Skeletal muscle cell (primary cell): Measurements from ENCODE around the gene HDHD2.

Source experiments
- DNase-seq: peaks from one replicate; pipeline ENCODE4 v3.0.0-alpha.2; 2010; ENCODE audit warnings: low read depth
- H3K4me3 ChIP-seq: 2 replicates; pipeline ENCODE4 v1.5.1; 2011; ENCODE audit warnings: low read depth, mild to moderate bottlenecking, control low read depth, low read length, moderate library complexity

HDHD2 gene

DNA sequence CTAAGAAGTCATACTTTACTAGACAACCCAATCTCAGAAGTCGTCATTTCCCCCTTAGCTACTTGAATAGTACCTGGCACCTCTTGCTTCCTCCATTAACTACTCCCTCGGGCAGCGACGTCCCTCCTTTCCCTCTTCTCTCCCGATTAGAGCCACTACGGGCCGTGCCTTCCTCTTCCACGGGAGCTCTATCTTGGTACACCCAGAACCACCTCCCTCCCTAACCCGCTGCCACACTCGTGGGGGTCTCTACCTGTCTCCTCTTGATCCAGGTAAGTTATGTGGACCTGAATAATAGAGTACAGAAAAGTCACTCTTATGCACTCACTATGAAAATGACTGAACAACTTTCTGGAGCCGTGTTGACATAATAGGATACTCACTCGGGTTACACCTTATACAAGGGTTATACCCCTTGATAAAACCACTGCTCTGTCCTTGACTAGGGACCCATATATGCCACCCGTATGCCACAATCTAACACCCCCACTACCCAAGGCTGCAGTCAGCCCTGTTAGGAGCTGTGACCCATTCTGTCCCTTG lies 595 bp upstream of the HDHD2 start:
- H3K4me3 ChIP-seq = peak overlapping the region; percentile 80
- no peak for DNase-seq

DNA sequence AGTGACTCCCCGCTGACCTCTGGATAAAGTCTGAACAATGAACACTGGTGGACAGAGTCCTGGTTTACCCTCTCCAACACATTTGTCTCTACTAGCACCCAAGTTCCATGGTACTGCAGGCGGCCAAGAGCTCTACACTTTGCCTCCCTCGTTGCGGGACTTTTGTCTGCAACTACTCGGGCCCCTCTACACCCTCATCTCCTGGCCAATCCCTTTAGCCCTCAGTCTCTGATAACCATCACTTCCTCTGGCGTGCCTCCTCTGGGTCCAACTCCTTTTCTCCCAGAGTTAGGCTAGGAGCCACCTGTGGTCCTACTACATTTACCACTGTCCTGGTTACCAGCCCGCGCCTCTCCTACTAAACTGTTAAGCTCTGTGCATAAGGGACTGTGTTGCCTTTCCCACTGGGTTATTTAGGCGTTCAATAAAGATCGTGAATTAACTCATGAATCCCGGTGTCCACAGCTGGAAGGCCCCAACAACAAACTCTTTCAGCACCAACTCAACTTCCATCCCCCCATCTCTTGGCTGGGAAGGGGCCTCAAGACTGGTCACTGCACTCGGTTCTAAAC lies 757 bp downstream of the HDHD2 start:
- DNase-seq = no peak
- H3K4me3 ChIP-seq = peak overlapping the region; percentile 80

DNA sequence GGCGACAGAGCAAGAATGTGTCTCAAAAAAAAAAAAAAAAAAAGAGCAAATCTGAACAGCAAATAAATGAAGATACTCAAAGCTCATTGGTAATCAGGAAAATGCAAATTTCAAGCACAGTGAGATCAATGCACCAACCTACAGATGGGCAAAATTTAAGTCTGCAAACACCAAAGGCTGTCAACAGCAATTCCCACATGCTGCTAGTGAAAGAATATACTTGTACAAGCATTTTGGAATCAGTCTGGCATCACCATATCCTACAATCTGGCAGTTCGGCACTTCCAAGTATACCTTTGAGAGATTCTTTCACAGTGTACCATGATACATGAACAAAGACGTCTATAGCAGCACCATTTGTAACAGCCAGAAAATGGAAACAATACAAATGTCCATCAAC lies 4.1 kb downstream of the HDHD2 start:
- H3K4me3 ChIP-seq = no peak overlapping the region
- DNase-seq = no peak

GRCh38 chr18:47143899-47144485 lies 6.3 kb downstream of the HDHD2 start:
- DNase-seq = no peak

DNA sequence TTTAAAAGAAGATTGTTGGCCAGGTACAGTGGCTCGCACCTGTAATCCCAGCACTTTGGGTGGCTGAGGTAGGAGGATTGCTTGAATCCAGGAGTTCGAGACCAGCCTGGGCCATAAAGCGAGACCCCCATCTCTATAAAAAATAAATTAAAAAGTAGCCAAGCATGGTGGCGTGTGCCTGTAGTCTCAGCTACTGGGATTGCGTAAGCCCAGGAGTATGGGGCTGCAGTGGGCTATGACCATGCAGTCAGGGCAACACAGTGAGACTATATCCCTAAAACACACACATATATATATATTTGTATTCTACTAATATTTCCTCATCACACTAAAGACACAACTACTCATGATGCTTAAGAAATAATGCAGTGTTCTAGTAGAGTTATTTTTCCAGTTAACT lies 7.1 kb downstream of the HDHD2 start:
- no peak overlapping the region for H3K4me3 ChIP-seq
- DNase-seq = no peak

More at GRCh38 chr18:47143899-47144485, 6.3 kb downstream of the HDHD2 start:
- no peak overlapping the region for H3K4me3 ChIP-seq

DNA sequence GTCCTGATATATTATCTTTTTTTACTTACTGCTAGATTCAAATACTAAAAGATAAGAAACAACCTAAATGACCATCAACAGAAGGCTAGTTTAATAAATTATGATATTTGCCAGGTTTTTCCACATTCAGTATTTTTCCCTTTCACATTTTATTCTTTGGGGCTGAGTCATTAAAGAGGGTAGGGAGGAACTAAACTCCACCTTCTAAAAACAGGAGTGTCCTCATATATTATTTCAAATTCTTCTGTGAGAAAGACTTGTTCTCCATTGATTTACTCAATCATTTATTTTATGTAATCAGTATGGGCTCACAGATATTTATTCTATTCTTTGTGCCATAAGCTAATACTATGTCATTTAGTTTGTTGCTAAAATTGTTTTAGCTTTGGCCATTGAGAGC lies 9.0 kb downstream of the HDHD2 start:
- H3K4me3 ChIP-seq = no peak overlapping the region
- DNase-seq = no peak

DNA sequence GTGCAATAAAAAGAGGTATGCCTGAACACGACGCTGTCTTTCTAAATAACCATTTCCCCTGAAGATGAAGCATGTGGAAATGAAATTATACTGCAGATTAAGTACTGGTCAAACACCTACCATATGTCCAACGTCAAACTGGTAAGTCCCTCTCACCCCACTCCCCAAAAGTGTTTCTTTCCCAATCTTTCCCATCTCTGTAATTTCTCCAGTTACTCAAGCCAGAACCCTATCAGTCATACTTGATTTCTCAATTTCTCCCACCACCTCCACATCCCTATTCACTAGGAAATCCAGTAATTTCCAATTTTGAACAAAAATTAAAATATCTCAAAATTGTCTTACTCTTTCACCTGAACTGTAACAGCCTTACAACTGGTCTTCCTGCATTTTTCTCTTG lies 29.2 kb downstream of the HDHD2 start:
- no peak overlapping the region for H3K4me3 ChIP-seq
- DNase-seq = no peak

GRCh38 chr18:47120428-47120827 lies 29.9 kb downstream of the HDHD2 start:
- no peak overlapping the region for H3K4me3 ChIP-seq
- DNase-seq = no peak

DNA sequence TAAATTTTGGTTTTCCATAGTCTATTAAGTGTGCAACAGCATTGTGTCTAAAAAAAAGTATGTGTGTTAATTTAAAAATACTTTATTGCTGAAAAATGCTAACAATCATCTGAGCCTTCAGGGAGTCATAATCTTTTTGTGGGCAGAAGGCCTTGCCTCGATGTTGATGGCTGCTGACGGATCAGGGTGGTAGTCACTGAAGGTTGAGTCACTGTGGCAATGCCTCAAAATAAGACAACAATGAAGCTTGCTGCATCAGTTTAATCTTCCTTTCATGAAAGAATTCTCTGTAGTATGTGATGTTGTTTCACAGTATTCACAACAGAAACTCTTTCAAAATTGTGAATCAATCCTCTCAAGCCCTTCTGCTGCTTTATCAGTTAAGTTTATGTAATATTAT lies 31.3 kb downstream of the HDHD2 start:
- DNase-seq = no peak
- no peak overlapping the region for H3K4me3 ChIP-seq

GRCh38 chr18:47115205-47115604 lies 35.1 kb downstream of the HDHD2 start:
- DNase-seq = no peak
- no peak overlapping the region for H3K4me3 ChIP-seq

- DNase-seq = no peak
- H3K4me3 ChIP-seq = no peak overlapping the region
These were observed 36.3 kb downstream of the HDHD2 start for GRCh38 chr18:47113796-47114540.

GRCh38 chr18:47110492-47111274 lies 39.6 kb downstream of the HDHD2 start:
- H3K4me3 ChIP-seq = no peak overlapping the region
- DNase-seq = no peak

- no peak for DNase-seq
These were observed 40.6 kb downstream of the HDHD2 start for GRCh38 chr18:47109720-47110119.

GRCh38 chr18:47108998-47109405 lies 41.3 kb downstream of the HDHD2 start:
- no peak overlapping the region for H3K4me3 ChIP-seq
- DNase-seq = no peak

More at GRCh38 chr18:47109720-47110119, 40.6 kb downstream of the HDHD2 start:
- no peak overlapping the region for H3K4me3 ChIP-seq

DNA sequence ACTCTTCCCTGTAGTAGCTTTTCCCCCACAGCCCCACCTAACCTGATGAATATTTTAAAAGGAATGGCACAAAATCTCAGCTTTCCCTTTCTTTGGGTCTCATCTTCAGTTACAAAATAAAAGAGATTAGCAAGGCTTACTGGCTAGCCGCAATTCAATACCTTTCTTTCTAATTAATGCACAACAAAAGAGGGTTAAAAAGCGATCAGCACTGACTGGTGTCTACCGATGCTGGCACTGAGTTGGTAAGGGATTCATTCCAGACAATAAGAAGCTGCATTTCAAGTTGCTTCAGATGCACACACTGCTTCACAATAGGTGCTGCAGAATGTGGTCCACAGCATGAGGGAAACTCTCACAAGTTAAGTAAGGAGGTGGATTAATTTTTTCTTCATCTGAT lies 41.9 kb downstream of the HDHD2 start:
- DNase-seq = no peak
- no peak overlapping the region for H3K4me3 ChIP-seq

DNA sequence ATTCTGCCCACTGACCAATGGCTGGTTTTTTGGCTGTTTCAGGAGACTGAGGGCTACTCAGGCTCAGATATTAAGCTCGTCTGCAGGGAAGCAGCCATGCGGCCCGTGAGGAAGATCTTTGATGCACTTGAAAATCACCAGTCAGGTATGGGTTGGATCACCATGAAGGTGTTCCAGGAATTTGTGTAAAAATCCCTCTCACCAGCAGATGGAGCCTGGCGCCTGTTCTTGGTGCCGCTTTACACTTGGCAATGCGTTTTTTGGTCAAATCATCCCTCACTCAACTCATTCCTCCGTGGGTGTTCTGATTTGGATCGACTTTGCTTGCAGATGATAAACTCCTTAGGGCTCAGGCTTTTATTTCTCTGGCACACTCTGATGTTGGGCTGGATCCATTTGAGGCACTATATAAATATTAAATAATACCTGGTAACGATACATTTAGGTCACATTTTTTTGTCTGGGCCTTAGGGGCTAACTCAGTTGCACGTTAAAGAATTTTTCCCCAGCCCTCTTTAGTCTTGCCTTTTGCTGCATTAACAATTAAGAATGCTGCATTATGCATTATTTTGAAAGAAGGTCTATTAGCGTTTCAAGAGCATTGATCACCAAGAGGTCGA lies 50.0 kb downstream of the HDHD2 start:
- no peak for DNase-seq

GRCh38 chr18:47095810-47096209 lies 54.5 kb downstream of the HDHD2 start:
- no peak overlapping the region for H3K4me3 ChIP-seq
- DNase-seq = no peak

More for the DNA sequence above, 50.0 kb downstream of the HDHD2 start:
- H3K4me3 ChIP-seq = no peak overlapping the region

DNA sequence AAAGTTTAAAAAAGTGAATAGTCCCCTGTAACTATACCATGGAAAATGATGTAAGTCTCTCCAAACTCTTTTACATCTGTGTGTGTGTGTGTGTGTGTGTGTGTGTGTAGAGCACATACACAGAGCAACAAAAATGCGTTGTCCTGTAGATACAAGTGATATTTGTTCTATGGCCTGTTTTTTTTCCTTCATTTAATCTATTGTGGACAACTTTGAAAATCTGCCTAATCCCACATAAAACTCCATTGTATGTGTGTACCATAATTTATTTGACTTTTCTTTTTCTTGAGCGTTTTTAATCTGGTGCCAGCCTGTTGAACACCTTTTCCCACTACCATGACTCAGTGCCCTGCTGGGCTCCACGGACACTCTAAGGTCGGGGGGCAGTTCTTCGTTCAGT lies 62.6 kb downstream of the HDHD2 start:
- H3K4me3 ChIP-seq = no peak overlapping the region
- DNase-seq = no peak

GRCh38 chr18:47081578-47081977 lies 68.7 kb downstream of the HDHD2 start:
- no peak for DNase-seq
- H3K4me3 ChIP-seq = no peak overlapping the region
